Measurements from ENCODE around the gene LRP11. TPM values are rescaled to one million over a fixed set of nuclear protein-coding genes. Genes with fewer than 3 reads are reported as not detected.

LRP11 gene
- total RNA-seq, 1 donor from 2014 or later = 2.2 TPM

DNA sequence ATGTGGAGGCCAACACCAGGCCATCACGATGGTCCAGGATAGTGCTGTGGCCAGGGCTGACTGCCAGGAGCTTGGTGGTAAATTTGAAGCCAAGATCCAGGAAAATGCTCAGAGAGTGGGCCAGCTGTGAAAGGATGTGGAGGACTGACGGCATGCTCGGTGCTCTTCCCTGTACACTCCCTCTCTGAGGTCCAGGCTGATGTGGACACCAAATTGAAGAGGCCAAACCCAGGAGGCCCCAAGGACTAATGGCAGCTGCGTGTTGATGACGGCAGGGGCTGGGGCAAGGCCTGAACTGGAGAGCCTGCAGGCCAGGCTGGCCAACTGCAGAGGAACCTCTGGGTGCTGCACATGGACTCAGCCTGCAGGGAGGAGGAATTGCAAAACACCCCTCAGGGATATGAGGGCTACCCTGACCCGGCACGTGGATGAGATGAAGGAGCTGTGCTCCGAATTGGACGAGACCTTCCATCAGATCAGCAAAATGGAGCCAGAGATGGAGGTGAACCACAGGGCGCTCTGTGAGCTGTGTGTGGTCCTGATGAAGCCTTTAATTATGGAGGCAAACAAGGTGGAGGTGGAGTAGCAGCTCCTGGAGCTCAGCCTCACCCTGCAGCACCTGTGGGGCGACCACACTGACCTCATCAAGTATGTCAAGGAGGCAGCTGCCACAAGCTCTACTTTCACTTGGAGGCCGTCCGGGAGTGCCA is 40.7 kb upstream of the LRP11 start:
- peaks cover 17% of the 10 kb centered on the region for H3K9me3 Mint-ChIP-seq
- H3K27me3 Mint-ChIP-seq (ENCODE audit: insufficient read depth, low read depth) = peaks cover 10% of the 10 kb centered on the region
- H3K4me3 Mint-ChIP-seq = no peak overlapping the region
- no peaks in the 10 kb centered on the region for H3K4me1 Mint-ChIP-seq
- no peak overlapping the region for H3K9ac ChIP-seq
- no peak overlapping the region for H3K4me3 ChIP-seq
- no peak for DNase-seq (ENCODE audit: low spot score)
- H3K27ac ChIP-seq = no peak overlapping the region
- no peaks in the 10 kb centered on the region for H4K20me1 ChIP-seq (ENCODE audit: low read depth)
- H3K4me2 ChIP-seq = no peak overlapping the region
- peaks cover 3% of the 10 kb centered on the region for H3K36me3 Mint-ChIP-seq
- H3K27me3 ChIP-seq = no peaks in the 10 kb centered on the region
- TF ChIP-seq, protein P1, sequence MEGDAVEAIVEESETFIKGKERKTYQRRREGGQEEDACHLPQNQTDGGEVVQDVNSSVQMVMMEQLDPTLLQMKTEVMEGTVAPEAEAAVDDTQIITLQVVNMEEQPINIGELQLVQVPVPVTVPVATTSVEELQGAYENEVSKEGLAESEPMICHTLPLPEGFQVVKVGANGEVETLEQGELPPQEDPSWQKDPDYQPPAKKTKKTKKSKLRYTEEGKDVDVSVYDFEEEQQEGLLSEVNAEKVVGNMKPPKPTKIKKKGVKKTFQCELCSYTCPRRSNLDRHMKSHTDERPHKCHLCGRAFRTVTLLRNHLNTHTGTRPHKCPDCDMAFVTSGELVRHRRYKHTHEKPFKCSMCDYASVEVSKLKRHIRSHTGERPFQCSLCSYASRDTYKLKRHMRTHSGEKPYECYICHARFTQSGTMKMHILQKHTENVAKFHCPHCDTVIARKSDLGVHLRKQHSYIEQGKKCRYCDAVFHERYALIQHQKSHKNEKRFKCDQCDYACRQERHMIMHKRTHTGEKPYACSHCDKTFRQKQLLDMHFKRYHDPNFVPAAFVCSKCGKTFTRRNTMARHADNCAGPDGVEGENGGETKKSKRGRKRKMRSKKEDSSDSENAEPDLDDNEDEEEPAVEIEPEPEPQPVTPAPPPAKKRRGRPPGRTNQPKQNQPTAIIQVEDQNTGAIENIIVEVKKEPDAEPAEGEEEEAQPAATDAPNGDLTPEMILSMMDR (IDR thresholded peaks at IDR 0.05) = no peak
- no peak for TF ChIP-seq EZH2phosphoT487 (IDR thresholded peaks at IDR 0.05)
- TF ChIP-seq EZH2 (IDR thresholded peaks at IDR 0.05) = no peak
- H3K27ac Mint-ChIP-seq = no peak overlapping the region
- no peaks in the 10 kb centered on the region for H3K9me3 ChIP-seq (ENCODE audit: low read depth)
- H3K79me2 ChIP-seq (ENCODE audit: low read depth) = no peaks in the 10 kb centered on the region
- no peaks in the 10 kb centered on the region for H3K4me1 ChIP-seq
- H2AFZ ChIP-seq (replicated peaks) = no peak overlapping the region
- no peaks in the 10 kb centered on the region for H3F3A ChIP-seq (ENCODE audit: low read depth)
- H3K36me3 ChIP-seq = no peaks in the 10 kb centered on the region

DNA sequence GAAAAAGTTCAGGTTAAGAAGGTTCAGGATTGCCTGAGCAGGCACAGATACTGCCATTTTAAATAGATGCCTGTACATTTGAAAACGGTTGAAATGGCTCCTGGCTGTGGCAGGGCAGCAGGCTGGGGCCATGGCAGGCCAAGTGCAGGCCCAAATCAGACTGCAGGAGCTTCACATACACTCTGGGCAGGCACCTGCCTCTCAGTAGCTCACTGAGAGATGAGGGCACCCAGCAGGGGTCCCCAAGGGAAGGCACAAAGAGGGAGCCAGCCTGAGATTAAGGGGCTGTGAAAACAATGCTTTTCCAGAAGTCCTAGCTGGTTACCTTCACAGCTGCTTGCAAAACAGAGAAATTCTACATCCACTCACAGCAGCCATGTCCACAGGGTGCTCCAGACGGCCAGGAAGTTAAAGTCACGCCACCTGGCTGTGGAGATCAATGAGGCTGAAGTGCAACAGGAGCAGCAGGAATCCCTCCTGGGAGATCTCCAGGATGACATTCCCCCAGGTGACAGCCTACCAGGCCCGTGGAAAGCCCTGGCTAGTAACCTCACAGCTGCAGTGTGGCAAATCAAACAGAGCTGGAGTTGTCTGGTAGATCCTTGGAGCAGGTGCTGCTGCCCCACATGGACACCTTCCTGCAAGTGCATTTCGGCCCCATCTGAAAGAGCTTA is 39.9 kb upstream of the LRP11 start:
- H3K27me3 ChIP-seq = no peaks in the 10 kb centered on the region
- no peaks in the 10 kb centered on the region for H3K9me3 ChIP-seq (ENCODE audit: low read depth)
- H3K9ac ChIP-seq = no peak overlapping the region
- no peak for TF ChIP-seq EZH2 (IDR thresholded peaks at IDR 0.05)
- TF ChIP-seq EZH2phosphoT487 (IDR thresholded peaks at IDR 0.05) = no peak
- TF ChIP-seq, protein P1 (IDR thresholded peaks at IDR 0.05) = no peak
- no peaks in the 10 kb centered on the region for H4K20me1 ChIP-seq (ENCODE audit: low read depth)
- Mint-ChIP-seq H3K4me1 (no peaks in the 10 kb centered on the region), H3K9me3 (peaks cover 14% of the 10 kb centered on the region), H3K4me3 (no peak overlapping the region), H3K36me3 (peaks cover 3% of the 10 kb centered on the region), H3K27ac (no peak overlapping the region), H3K27me3 (ENCODE audit: insufficient read depth, low read depth) (peaks cover 8% of the 10 kb centered on the region)
- H3K36me3 ChIP-seq = no peaks in the 10 kb centered on the region
- no peaks in the 10 kb centered on the region for H3F3A ChIP-seq (ENCODE audit: low read depth)
- H3K4me2 ChIP-seq = no peak overlapping the region
- H2AFZ ChIP-seq (replicated peaks) = no peak overlapping the region
- no peaks in the 10 kb centered on the region for H3K79me2 ChIP-seq (ENCODE audit: low read depth)
- H3K27ac ChIP-seq = no peak overlapping the region
- no peaks in the 10 kb centered on the region for H3K4me1 ChIP-seq
- H3K4me3 ChIP-seq = no peak overlapping the region
- peak; percentile 23 for DNase-seq (ENCODE audit: low spot score)

DNA sequence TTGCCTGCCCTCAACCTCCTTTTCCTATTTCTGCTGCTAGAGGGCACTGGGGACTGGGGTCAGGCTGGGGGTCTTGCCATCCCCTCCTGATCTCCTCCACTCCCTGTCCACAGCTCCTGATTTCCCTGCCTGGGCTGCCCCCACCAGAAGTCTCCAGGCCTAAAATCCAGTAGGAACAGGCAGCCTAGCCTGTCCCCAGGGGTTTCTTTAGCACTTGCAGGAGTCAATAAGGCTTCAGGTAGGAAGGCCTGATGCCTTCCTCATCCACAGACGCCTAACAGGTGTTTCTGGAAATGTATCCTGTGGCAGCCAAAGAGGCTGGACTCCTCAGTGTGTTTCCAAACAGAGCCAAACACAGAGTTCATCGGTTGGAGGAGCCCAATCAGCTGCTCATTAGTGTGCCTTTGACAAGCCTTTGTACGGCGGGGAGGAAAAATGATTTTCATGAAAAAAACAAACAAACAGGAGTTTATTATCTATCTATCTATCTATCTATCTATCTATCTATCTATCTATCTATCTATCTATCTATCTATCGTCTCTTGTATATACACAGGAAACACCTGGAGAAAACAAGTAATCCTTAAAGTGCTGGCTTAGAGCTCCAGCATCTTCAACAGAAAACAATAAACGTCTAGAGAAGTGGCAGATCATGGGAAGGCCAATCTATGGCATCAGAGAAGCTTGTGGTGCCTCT is 37.4 kb upstream of the LRP11 start:
- H3K9me3 Mint-ChIP-seq = no peaks in the 10 kb centered on the region
- H3K27ac Mint-ChIP-seq = no peak overlapping the region
- Histone ChIP-seq H3K27ac (no peak overlapping the region), H3K9me3 (ENCODE audit: low read depth) (no peaks in the 10 kb centered on the region), H3K79me2 (ENCODE audit: low read depth) (no peaks in the 10 kb centered on the region), H3F3A (ENCODE audit: low read depth) (no peaks in the 10 kb centered on the region), H3K4me1 (no peaks in the 10 kb centered on the region), H3K4me3 (no peak overlapping the region), H2AFZ (replicated peaks) (no peak overlapping the region), H3K4me2 (no peak overlapping the region), H3K36me3 (no peaks in the 10 kb centered on the region), H3K9ac (no peak overlapping the region), H4K20me1 (ENCODE audit: low read depth) (no peaks in the 10 kb centered on the region), H3K27me3 (no peaks in the 10 kb centered on the region)
- TF ChIP-seq, protein P1 (IDR thresholded peaks at IDR 0.05) = no peak
- TF ChIP-seq EZH2 (IDR thresholded peaks at IDR 0.05) (no peak), EZH2phosphoT487 (IDR thresholded peaks at IDR 0.05) (no peak)
- H3K27me3 Mint-ChIP-seq (ENCODE audit: insufficient read depth, low read depth) = peaks cover 8% of the 10 kb centered on the region
- H3K4me3 Mint-ChIP-seq = no peak overlapping the region
- DNase-seq (ENCODE audit: low spot score) = no peak
- H3K36me3 Mint-ChIP-seq = no peaks in the 10 kb centered on the region
- H3K4me1 Mint-ChIP-seq = no peaks in the 10 kb centered on the region

All from neural progenitor cell (in vitro differentiated cells).